ENCODE results near the gene UBL4A.

UBL4A gene

GRCh38 chrX:154460326-154460725, 26.1 kb downstream of the UBL4A start:
- no peak for DNase-seq (ENCODE audit: low read depth)

GRCh38 chrX:154459832-154460231, 26.6 kb downstream of the UBL4A start:
- DNase-seq (ENCODE audit: low read depth) = no peak

GRCh38 chrX:154458954-154459778, 27.2 kb downstream of the UBL4A start:
- peak; percentile 34 for DNase-seq (ENCODE audit: low read depth)

GRCh38 chrX:154458116-154458953, 28.1 kb downstream of the UBL4A start, which contains the start of gene PLXNA3:
TSS of gene PLXNA3 (plus strand) at chrX:154458281. CDS start at chrX:154460184, 1,903 bp downstream.
- peak; percentile 48 for DNase-seq (ENCODE audit: low read depth)

- peak; percentile 43 for DNase-seq (ENCODE audit: low read depth)
Observed at GRCh38 chrX:154457491-154458115, 28.8 kb downstream of the UBL4A start.

- DNase-seq (ENCODE audit: low read depth) = no peak
Observed at GRCh38 chrX:154452823-154453222, 33.6 kb downstream of the UBL4A start.

GRCh38 chrX:154450312-154450711, 36.1 kb downstream of the UBL4A start:
- DNase-seq (ENCODE audit: low read depth) = no peak

GRCh38 chrX:154449618-154450017, 36.8 kb downstream of the UBL4A start:
- no peak for DNase-seq (ENCODE audit: low read depth)

GRCh38 chrX:154448484-154448883, 37.9 kb downstream of the UBL4A start:
- DNase-seq (ENCODE audit: low read depth) = no peak

- no peak for DNase-seq (ENCODE audit: low read depth)
Observed at GRCh38 chrX:154446430-154446829, 40.0 kb downstream of the UBL4A start.

GRCh38 chrX:154445776-154446175, 40.6 kb downstream of the UBL4A start:
- no peak for DNase-seq (ENCODE audit: low read depth)

- no peak for DNase-seq (ENCODE audit: low read depth)
Observed at GRCh38 chrX:154444755-154445246, 41.6 kb downstream of the UBL4A start.

- peak; percentile 73 for DNase-seq (ENCODE audit: low read depth)
Observed at GRCh38 chrX:154443992-154444754, 42.2 kb downstream of the UBL4A start, which contains the start of gene FAM50A. TSS of gene FAM50A (plus strand) at chrX:154444141. CDS start at chrX:154444236, 95 bp downstream.

GRCh38 chrX:154443479-154443910, 42.9 kb downstream of the UBL4A start:
- peak; percentile 30 for DNase-seq (ENCODE audit: low read depth)

- no peak for DNase-seq (ENCODE audit: low read depth)
Observed at GRCh38 chrX:154441984-154442707, 44.3 kb downstream of the UBL4A start.

GRCh38 chrX:154441564-154441963, 44.9 kb downstream of the UBL4A start:
- no peak for DNase-seq (ENCODE audit: low read depth)

- DNase-seq (ENCODE audit: low read depth) = no peak
Observed at GRCh38 chrX:154440623-154441357, 45.6 kb downstream of the UBL4A start.

GRCh38 chrX:154439841-154440240, 46.6 kb downstream of the UBL4A start:
- no peak for DNase-seq (ENCODE audit: low read depth)

- peak; percentile 24 for DNase-seq (ENCODE audit: low read depth)
Observed at GRCh38 chrX:154437971-154438893, 48.2 kb downstream of the UBL4A start.

Measured in ELR (cell line).